ENCODE measurements around the gene SAC3D1. TPM values are rescaled to one million over a fixed set of nuclear protein-coding genes. Genes with fewer than 3 reads are reported as not detected.
A peak's percentile ranks its signal among the peaks of the same experiment; 100 is the strongest.

Gene SAC3D1
- total RNA-seq, 1 donor from 2014 or later = 12.6 TPM

DNA sequence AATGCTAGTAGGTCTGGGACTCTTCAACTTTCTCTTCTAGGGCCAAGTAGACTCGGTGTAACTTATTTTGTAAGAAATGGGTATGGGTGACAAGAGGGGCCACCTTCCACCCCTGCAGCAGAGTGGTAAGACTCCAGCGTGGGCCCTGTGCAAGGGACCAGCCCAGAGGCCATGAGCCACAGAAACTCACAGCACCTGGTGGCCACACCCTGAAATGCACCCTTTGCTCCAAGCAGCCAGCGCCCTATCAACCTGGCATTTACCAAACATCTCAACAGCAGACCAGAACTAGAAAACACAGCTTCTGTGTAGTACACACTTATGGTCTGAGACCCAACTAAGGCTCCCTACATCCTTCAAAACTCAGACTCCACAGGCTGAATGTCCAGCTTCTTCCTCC lies 37.1 kb downstream of the SAC3D1 start:
- H3K27me3 ChIP-seq (ENCODE audit: low read depth) = no peaks in the 10 kb centered on the region
- TF ChIP-seq, protein P1, sequence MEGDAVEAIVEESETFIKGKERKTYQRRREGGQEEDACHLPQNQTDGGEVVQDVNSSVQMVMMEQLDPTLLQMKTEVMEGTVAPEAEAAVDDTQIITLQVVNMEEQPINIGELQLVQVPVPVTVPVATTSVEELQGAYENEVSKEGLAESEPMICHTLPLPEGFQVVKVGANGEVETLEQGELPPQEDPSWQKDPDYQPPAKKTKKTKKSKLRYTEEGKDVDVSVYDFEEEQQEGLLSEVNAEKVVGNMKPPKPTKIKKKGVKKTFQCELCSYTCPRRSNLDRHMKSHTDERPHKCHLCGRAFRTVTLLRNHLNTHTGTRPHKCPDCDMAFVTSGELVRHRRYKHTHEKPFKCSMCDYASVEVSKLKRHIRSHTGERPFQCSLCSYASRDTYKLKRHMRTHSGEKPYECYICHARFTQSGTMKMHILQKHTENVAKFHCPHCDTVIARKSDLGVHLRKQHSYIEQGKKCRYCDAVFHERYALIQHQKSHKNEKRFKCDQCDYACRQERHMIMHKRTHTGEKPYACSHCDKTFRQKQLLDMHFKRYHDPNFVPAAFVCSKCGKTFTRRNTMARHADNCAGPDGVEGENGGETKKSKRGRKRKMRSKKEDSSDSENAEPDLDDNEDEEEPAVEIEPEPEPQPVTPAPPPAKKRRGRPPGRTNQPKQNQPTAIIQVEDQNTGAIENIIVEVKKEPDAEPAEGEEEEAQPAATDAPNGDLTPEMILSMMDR (IDR thresholded peaks at IDR 0.05) = peak; percentile 59
- DNase-seq = peak; percentile 74
- no peaks in the 10 kb centered on the region for H3K4me1 ChIP-seq
- H3K27ac ChIP-seq = no peak overlapping the region
- ATAC-seq = peak; percentile 83 to 88
- intact Hi-C loops (cut with DNase I) = no loop called here
- no peak overlapping the region for H3K4me3 ChIP-seq
- no peaks in the 10 kb centered on the region for H3K9me3 ChIP-seq
- no peaks in the 10 kb centered on the region for H3K36me3 ChIP-seq

DNA sequence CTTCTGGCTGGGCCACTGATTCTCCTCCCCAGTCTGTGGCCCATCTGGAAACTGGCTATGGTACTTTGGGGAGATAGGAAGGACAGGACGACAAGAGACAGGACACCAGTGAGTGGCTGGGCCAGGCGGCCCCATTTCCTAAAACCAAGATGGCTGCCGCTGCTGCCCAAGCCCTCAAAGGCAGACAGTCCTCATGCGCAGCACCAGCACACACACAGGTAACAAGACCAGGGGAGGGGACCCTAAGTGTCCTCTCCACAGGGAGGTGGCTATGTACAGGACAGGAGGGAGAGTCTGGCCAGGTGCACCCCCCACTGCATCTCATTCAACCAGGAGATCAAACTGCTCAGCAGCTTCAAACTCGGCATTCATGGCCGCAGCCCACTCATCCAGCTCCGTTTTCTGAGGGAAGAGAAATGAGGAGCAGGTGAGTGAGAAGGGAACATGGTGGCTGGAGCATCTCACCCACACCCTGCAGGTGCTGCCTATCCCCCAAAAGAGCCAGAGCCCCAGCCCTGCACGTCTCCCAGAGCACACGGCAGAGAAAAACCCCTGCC lies 37.9 kb downstream of the SAC3D1 start:
- intact Hi-C loops (cut with DNase I) = no loop called here
- TF ChIP-seq, protein P1 (IDR thresholded peaks at IDR 0.05) = no peak

GRCh38 chr11:65083134-65083833 lies 42.3 kb downstream of the SAC3D1 start:
- Histone ChIP-seq H3K36me3 (peaks cover 30% of the 10 kb centered on the region), H3K9me3 (no peaks in the 10 kb centered on the region), H3K4me1 (peaks cover 20% of the 10 kb centered on the region), H3K4me3 (peak overlapping the region; percentile 66), H3K27me3 (ENCODE audit: low read depth) (no peaks in the 10 kb centered on the region), H3K27ac (peak overlapping the region; percentile 92)
- ATAC-seq = peak in 1 of 2 donors; percentile 1
- TF ChIP-seq, protein P1 (IDR thresholded peaks at IDR 0.05) = no peak
- DNase-seq = no peak
- intact Hi-C loops (cut with DNase I) = no loop called here

More for the DNA sequence above, 37.9 kb downstream of the SAC3D1 start:
- no peaks in the 10 kb centered on the region for H3K36me3 ChIP-seq
- H3K27ac ChIP-seq = no peak overlapping the region
- H3K27me3 ChIP-seq (ENCODE audit: low read depth) = no peaks in the 10 kb centered on the region
- H3K4me3 ChIP-seq = no peak overlapping the region
- DNase-seq (no peak), ATAC-seq (no peak)
- peaks cover 5% of the 10 kb centered on the region for H3K4me1 ChIP-seq
- no peaks in the 10 kb centered on the region for H3K9me3 ChIP-seq

- H3K4me1 ChIP-seq = peaks cover 20% of the 10 kb centered on the region
- peak; percentile 97 to 98 for ATAC-seq
- intact Hi-C loops (cut with DNase I) = no loop called here
- H3K27ac ChIP-seq = peak within 1 kb of the TSS; percentile 92
- DNase-seq = peak; percentile 96
- peaks cover 38% of the 10 kb centered on the region for H3K36me3 ChIP-seq
- H3K9me3 ChIP-seq = no peaks in the 10 kb centered on the region
- H3K27me3 ChIP-seq (ENCODE audit: low read depth) = no peaks in the 10 kb centered on the region
- peak within 1 kb of the TSS; percentile 66 for H3K4me3 ChIP-seq
- TF ChIP-seq, protein P1 (IDR thresholded peaks at IDR 0.05) = no peak
Measured at GRCh38 chr11:65083834-65084597, 43.0 kb downstream of the SAC3D1 start, which contains the start of the genes CDCA5 and ZFPL1. CDCA5 (minus strand) TSS chr11:65084040; CDS start chr11:65083978, 62 bp downstream. ZFPL1 (plus strand) TSS chr11:65084222; CDS start chr11:65084699, 477 bp downstream.

DNA sequence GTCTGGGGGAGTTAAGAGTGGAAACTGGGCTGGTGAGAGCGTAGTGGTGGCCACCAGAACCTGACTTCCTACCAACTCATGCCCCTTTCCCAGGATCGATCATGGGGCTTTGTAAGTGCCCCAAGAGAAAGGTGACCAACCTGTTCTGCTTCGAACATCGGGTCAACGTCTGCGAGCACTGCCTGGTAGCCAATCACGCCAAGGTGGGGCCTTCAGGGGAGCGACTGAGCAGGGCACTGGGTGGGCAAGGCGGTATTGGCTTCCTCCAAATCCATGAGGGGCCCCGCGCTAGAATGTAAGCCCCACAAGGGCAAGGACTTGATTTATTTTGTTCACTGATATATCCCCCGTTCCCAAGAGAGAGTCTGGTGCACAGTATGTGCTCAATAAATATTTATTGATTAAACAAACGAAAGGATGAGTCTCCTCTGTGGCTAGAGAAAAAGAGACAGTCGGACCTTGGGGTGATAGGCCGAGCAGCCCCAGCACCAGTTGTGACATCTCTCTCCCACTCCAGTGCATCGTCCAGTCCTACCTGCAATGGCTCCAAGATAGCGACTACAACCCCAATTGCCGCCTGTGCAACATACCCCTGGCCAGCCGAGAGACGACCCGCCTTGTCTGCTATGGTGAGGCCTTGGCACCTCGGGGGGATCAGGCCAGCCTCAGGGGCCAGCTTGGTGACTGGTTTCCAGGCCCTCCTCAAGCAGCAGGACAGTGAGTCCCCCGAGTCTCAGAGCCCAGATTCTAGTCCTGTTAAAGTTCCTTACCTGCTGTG lies 43.8 kb downstream of the SAC3D1 start:
- peak; percentile 1 for ATAC-seq
- Histone ChIP-seq H3K36me3 (peaks cover 45% of the 10 kb centered on the region), H3K27ac (peak overlapping the region; percentile 92), H3K27me3 (ENCODE audit: low read depth) (no peaks in the 10 kb centered on the region), H3K4me1 (peaks cover 20% of the 10 kb centered on the region), H3K4me3 (peak overlapping the region; percentile 66), H3K9me3 (no peaks in the 10 kb centered on the region)
- TF ChIP-seq, protein P1 (IDR thresholded peaks at IDR 0.05) = no peak
- intact Hi-C loops (cut with DNase I) = no loop called here
- no peak for DNase-seq
